Mucosa of rectum (tissue), 2 donors: ENCODE measurements around the gene RAB33B.

Experiments
- H3K27ac ChIP-seq, 2 donors: one replicate each; pipeline ENCODE4 v1.7.0; 2013; ENCODE audit warnings: inconsistent platforms in 2 of 2, low read depth in 2 of 2, low read length in 2 of 2
- H3K27me3 ChIP-seq, 2 donors: one replicate each; pipeline ENCODE4 v1.7.0; 2013; ENCODE audit warnings: low read length in 2 of 2; ENCODE audit not compliant: control insufficient read depth in 2 of 2, insufficient read depth in 2 of 2
- H3K36me3 ChIP-seq, 2 donors: one replicate each; pipeline ENCODE4 v1.7.0; 2013; ENCODE audit warnings: low read length in 2 of 2; ENCODE audit not compliant: control insufficient read depth in 2 of 2, insufficient read depth in 2 of 2
- H3K4me1 ChIP-seq, 2 donors: one replicate each; pipeline ENCODE4 v1.7.0; 2013; ENCODE audit warnings: low read length in 2 of 2, mild to moderate bottlenecking in 1 of 2; ENCODE audit not compliant: control insufficient read depth in 2 of 2, insufficient read depth in 2 of 2
- H3K4me3 ChIP-seq, 2 donors: one replicate each; pipeline ENCODE4 v1.7.0; 2013; ENCODE audit warnings: low read length in 2 of 2
- H3K9ac ChIP-seq, 2 donors: one replicate each; pipeline ENCODE4 v1.7.0; 2013; ENCODE audit warnings: low read length in 2 of 2, low read depth in 1 of 2, mild to moderate bottlenecking in 1 of 2
- H3K9me3 ChIP-seq, 2 donors: one replicate each; pipeline ENCODE4 v1.7.0; 2013; ENCODE audit warnings: low read length in 2 of 2; ENCODE audit not compliant: control insufficient read depth in 2 of 2
- donor health status: healthy.
- donor health status: Normal muscosa, but diverticular disease.

The RAB33B gene

GRCh38 chr4:139476363-139476762 is 22.4 kb downstream of the RAB33B start:
- Histone ChIP-seq H3K36me3 (peaks cover 3 to 13% of the 10 kb centered on the region in 2 donors), H3K4me3 (no peak overlapping the region), H3K4me1 (no peaks in the 10 kb centered on the region), H3K9me3 (no peaks in the 10 kb centered on the region), H3K27me3 (no peaks in the 10 kb centered on the region), H3K27ac (no peak overlapping the region), H3K9ac (no peak overlapping the region)

DNA sequence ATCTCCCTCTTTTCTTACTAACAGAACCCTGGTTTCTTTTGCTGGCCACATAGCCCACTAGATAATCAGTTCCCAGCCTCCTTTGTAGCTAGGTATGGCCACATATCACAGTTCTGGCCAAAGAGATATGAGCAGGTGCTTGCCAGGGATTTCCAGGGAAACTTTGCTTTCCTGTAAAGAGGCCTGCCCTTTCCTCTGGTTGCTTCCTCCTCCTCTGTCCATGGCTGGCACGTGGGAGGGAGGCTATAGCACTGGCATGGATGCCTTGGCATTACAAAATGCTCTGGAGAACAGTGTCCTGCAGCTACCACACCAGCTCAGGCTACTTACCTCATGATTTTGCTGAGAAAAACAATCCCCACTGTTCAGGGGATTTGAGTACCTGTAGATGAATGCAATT is 27.5 kb downstream of the RAB33B start:
- no peaks in the 10 kb centered on the region for H3K36me3 ChIP-seq
- no peak overlapping the region for H3K4me3 ChIP-seq
- no peaks in the 10 kb centered on the region for H3K4me1 ChIP-seq
- no peaks in the 10 kb centered on the region for H3K9me3 ChIP-seq
- no peaks in the 10 kb centered on the region for H3K27me3 ChIP-seq
- H3K9ac ChIP-seq = no peak overlapping the region
- H3K27ac ChIP-seq = no peak overlapping the region

DNA sequence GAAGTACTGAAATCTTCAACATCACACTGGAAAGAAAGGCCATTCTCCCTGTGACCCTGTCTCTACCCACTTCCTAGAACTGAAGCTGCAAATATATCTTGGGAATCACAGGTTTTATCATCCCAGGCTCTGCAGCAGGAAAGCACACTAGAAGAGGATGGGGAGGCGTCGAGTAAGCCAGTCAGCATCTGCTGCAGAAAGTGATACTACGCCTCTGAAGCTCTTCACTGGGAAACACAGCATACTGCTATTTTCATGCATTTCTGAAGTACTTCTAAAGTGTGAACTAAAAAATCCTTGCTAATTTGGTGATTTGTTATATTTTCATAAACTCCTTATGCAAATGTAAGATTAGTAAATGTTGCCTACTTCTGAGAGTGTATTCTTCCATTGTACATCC is 29.1 kb downstream of the RAB33B start:
- Histone ChIP-seq H3K27me3 (no peaks in the 10 kb centered on the region), H3K27ac (no peak overlapping the region), H3K4me1 (no peaks in the 10 kb centered on the region), H3K9me3 (no peaks in the 10 kb centered on the region), H3K4me3 (no peak overlapping the region), H3K36me3 (no peaks in the 10 kb centered on the region), H3K9ac (no peak overlapping the region)

- Histone ChIP-seq H3K9me3 (no peaks in the 10 kb centered on the region), H3K27me3 (no peaks in the 10 kb centered on the region), H3K36me3 (no peaks in the 10 kb centered on the region), H3K27ac (no peak overlapping the region), H3K4me1 (no peaks in the 10 kb centered on the region), H3K4me3 (no peak overlapping the region), H3K9ac (no peak overlapping the region)
Observed at GRCh38 chr4:139484783-139485311, 30.9 kb downstream of the RAB33B start.

- Histone ChIP-seq H3K27ac (no peak overlapping the region), H3K4me1 (no peaks in the 10 kb centered on the region), H3K4me3 (no peak overlapping the region), H3K36me3 (no peaks in the 10 kb centered on the region), H3K27me3 (no peaks in the 10 kb centered on the region), H3K9ac (no peak overlapping the region), H3K9me3 (no peaks in the 10 kb centered on the region)
Observed at GRCh38 chr4:139488442-139488841, 34.5 kb downstream of the RAB33B start.

DNA sequence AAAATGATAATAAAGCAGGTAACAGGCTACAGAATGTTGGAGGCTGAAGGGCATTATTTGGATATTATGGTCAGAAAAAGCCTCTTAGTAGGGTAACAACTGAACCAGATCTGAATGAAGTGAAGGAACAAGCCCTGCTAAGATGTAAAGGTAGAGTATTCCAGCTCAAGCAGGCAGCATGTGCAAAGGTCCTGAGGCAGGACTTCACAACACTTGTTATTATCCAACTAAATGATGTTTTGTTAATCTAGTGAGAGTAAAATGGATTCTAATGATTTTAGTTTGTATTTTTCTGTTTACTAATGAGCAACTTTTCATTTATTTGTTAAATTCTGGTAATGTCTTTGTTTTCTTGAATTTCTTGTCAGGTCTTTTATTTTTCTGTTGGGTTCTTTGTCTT is 35.7 kb downstream of the RAB33B start:
- Histone ChIP-seq H3K9ac (no peak overlapping the region), H3K36me3 (no peaks in the 10 kb centered on the region), H3K4me1 (no peaks in the 10 kb centered on the region), H3K27me3 (no peaks in the 10 kb centered on the region), H3K27ac (no peak overlapping the region), H3K4me3 (no peak overlapping the region), H3K9me3 (no peaks in the 10 kb centered on the region)

DNA sequence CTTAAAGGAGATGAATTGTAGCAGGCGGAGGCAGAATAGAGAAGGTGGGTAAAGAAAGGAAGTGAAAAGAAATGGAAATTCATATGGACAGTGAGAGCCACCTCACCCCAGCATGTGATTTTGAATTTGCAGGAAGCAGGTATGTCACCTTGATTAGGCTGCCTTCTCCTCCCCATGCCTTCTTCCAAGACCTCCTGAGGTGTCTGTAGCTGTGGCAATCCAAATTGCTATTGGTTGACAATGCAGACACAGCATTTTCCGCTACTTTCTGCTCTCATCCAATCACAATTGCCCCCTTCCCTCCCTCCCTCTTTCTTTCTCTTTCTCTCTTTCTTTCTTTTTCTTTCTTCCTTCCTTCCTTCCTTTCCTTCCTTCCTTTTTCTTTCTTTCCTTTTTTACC is 38.5 kb downstream of the RAB33B start:
- Histone ChIP-seq H3K27me3 (no peaks in the 10 kb centered on the region), H3K36me3 (no peaks in the 10 kb centered on the region), H3K4me1 (no peaks in the 10 kb centered on the region), H3K9me3 (no peaks in the 10 kb centered on the region), H3K27ac (no peak overlapping the region), H3K9ac (no peak overlapping the region), H3K4me3 (no peak overlapping the region)

GRCh38 chr4:139493176-139493575 is 39.3 kb downstream of the RAB33B start:
- H3K4me1 ChIP-seq = no peaks in the 10 kb centered on the region
- H3K36me3 ChIP-seq = no peaks in the 10 kb centered on the region
- H3K27ac ChIP-seq = no peak overlapping the region
- no peak overlapping the region for H3K4me3 ChIP-seq
- H3K27me3 ChIP-seq = no peaks in the 10 kb centered on the region
- no peak overlapping the region for H3K9ac ChIP-seq
- H3K9me3 ChIP-seq = no peaks in the 10 kb centered on the region

- H3K4me3 ChIP-seq = no peak overlapping the region
- no peaks in the 10 kb centered on the region for H3K36me3 ChIP-seq
- no peak overlapping the region for H3K9ac ChIP-seq
- no peaks in the 10 kb centered on the region for H3K4me1 ChIP-seq
- H3K9me3 ChIP-seq = no peaks in the 10 kb centered on the region
- H3K27me3 ChIP-seq = no peaks in the 10 kb centered on the region
- H3K27ac ChIP-seq = no peak overlapping the region
Observed at GRCh38 chr4:139499186-139499585, 45.3 kb downstream of the RAB33B start.

DNA sequence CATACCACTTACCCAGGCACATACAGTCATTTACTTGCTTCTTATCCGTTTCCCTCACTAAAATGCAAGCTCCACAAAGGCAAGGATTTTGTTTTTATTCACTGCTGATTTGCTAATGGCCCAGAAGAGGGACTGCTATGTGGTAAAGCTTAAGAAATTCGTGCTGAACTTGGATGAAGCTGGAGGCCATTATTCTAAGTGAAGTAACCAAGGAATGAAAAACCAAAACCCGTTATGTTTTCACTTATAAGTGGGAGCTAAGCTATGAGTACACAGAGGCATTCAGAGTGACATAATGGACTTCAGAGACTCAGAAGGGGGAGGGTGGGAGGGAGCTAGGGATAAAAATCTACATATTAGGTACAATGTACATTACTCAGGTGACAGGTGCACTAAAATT is 47.2 kb downstream of the RAB33B start:
- H3K9me3 ChIP-seq = no peaks in the 10 kb centered on the region
- no peaks in the 10 kb centered on the region for H3K27me3 ChIP-seq
- H3K27ac ChIP-seq = no peak overlapping the region
- H3K36me3 ChIP-seq = no peaks in the 10 kb centered on the region
- H3K9ac ChIP-seq = no peak overlapping the region
- H3K4me3 ChIP-seq = no peak overlapping the region
- H3K4me1 ChIP-seq = no peaks in the 10 kb centered on the region

DNA sequence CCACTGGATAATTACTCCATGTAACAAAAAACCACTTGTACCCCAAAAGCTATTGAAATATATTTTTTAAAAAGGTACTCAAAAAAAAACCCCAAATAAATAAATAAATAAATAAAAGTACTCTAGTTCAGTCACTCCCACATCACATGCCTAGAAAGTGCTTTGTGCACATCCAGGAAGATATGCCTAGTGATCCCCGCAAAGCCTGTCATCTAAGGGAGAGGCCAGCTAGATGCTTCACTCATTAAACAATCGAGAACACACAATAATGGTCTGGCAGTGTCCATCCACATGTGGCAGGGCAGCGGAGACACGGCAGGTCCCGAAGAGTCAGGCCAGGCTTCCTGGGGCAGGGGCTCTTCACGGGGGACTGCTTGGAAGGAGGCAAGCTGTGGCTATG is 47.6 kb downstream of the RAB33B start:
- Histone ChIP-seq H3K27ac (no peak overlapping the region), H3K4me3 (no peak overlapping the region), H3K27me3 (no peaks in the 10 kb centered on the region), H3K9me3 (no peaks in the 10 kb centered on the region), H3K4me1 (no peaks in the 10 kb centered on the region), H3K9ac (no peak overlapping the region), H3K36me3 (no peaks in the 10 kb centered on the region)
